Liver (tissue), 9 donors: ENCODE measurements around the gene DAO. TPM values are rescaled to one million over a fixed set of nuclear protein-coding genes. Genes with fewer than 3 reads are reported as not detected.

Source experiments
- DNase-seq: peaks from one replicate; pipeline ENCODE4 v3.0.0-alpha.2; 2017; ENCODE audit warnings: low spot score
- H3K27ac ChIP-seq, 2 donors: one replicate each; pipeline ENCODE4 v1.7.0; 2013; ENCODE audit warnings: inconsistent platforms in 2 of 2, low read length in 2 of 2, control low read depth in 1 of 2, low read depth in 1 of 2, mild to moderate bottlenecking in 1 of 2
- H3K27me3 ChIP-seq, 4 donors: one replicate each; pipeline versions ENCODE4 v1.6.1 to v1.7.0; 2013; ENCODE audit warnings: low read length in 3 of 4, inconsistent platforms in 1 of 4, mild to moderate bottlenecking in 1 of 4, moderate library complexity in 1 of 4; ENCODE audit not compliant: control insufficient read depth in 4 of 4, insufficient read depth in 4 of 4
- H3K36me3 ChIP-seq, 4 donors: one replicate each; pipeline versions ENCODE4 v1.6.1 to v1.7.0; 2013; ENCODE audit warnings: low read length in 3 of 4, mild to moderate bottlenecking in 3 of 4, low read depth in 1 of 4, moderate library complexity in 1 of 4; ENCODE audit not compliant: control insufficient read depth in 4 of 4, insufficient read depth in 3 of 4
- H3K4me1 ChIP-seq, 4 donors: one replicate each; pipeline versions ENCODE4 v1.6.1 to v1.7.0; 2013; ENCODE audit warnings: low read length in 3 of 4, mild to moderate bottlenecking in 3 of 4, moderate library complexity in 1 of 4; ENCODE audit not compliant: control insufficient read depth in 4 of 4, insufficient read depth in 4 of 4
- H3K4me3 ChIP-seq, 3 donors: one replicate each; pipeline versions ENCODE4 v1.6.1 to v1.7.0; 2013; ENCODE audit warnings: low read length in 3 of 3, control low read depth in 1 of 3, low read depth in 1 of 3, mild to moderate bottlenecking in 1 of 3
- H3K9ac ChIP-seq, 2 donors: one replicate each; pipeline ENCODE4 v1.7.0; 2013; ENCODE audit warnings: low read length in 2 of 2, mild to moderate bottlenecking in 2 of 2, moderate library complexity in 2 of 2, control low read depth in 1 of 2, low read depth in 1 of 2
- H3K9me3 ChIP-seq, 4 donors: one replicate each; pipeline versions ENCODE4 v1.6.1 to v1.7.0; 2013; ENCODE audit warnings: low read length in 3 of 4; ENCODE audit not compliant: control insufficient read depth in 4 of 4
- EGR1 ChIP-seq, 2 donors: IDR thresholded peaks; 2 replicates each; pipeline ENCODE4 v1.6.1; 2016 to 2018; ENCODE audit warnings: antibody characterized with exemption in 2 of 2, low read depth in 2 of 2
- FOXA1 ChIP-seq: IDR thresholded peaks from 2 replicates; pipeline ENCODE4 v1.6.1; 2016; ENCODE audit warnings: antibody characterized with exemption
- FOXA2 ChIP-seq: IDR thresholded peaks from 2 replicates; pipeline ENCODE4 v1.6.1; 2016; ENCODE audit warnings: antibody characterized with exemption
- GABPA ChIP-seq, 2 donors: IDR thresholded peaks in 1 of 2; conservative IDR thresholded peaks in 1 of 2; 2 replicates each; pipeline ENCODE4 v1.6.1; 2016; ENCODE audit warnings: antibody characterized with exemption in 2 of 2, mild to moderate bottlenecking in 1 of 2, moderate library complexity in 1 of 2
- HNF4A ChIP-seq, 2 donors: conservative IDR thresholded peaks; 2 replicates each; pipeline ENCODE4 v1.6.1; 2016; ENCODE audit warnings: antibody characterized with exemption in 2 of 2, mild to moderate bottlenecking in 2 of 2
- HNF4G ChIP-seq: IDR thresholded peaks from 2 replicates; pipeline ENCODE4 v1.6.1; 2016; ENCODE audit warnings: antibody characterized with exemption
- JUND ChIP-seq, 2 donors: IDR thresholded peaks; 2 replicates each; pipeline ENCODE4 v1.6.1; 2016; ENCODE audit warnings: antibody characterized with exemption in 2 of 2
- NR2F2 ChIP-seq: IDR thresholded peaks from 2 replicates; pipeline ENCODE4 v1.6.1; 2016; ENCODE audit warnings: antibody characterized with exemption
- RAD21 ChIP-seq, 2 donors: IDR thresholded peaks; 2 replicates each; pipeline ENCODE4 v1.6.1; 2016; ENCODE audit warnings: antibody characterized with exemption in 2 of 2, mild to moderate bottlenecking in 2 of 2
- RXRA ChIP-seq, 2 donors: IDR thresholded peaks; 2 replicates each; pipeline ENCODE4 v1.6.1; 2017 to 2018; ENCODE audit warnings: antibody characterized with exemption in 2 of 2, mild to moderate bottlenecking in 1 of 2
- SP1 ChIP-seq: IDR thresholded peaks from 2 replicates; pipeline ENCODE4 v1.6.1; 2018; ENCODE audit warnings: antibody characterized with exemption, mild to moderate bottlenecking
- TAF1 ChIP-seq: conservative IDR thresholded peaks from 2 replicates; pipeline ENCODE4 v1.6.1; 2016; ENCODE audit warnings: antibody characterized with exemption, mild to moderate bottlenecking
- YY1 ChIP-seq: IDR thresholded peaks from 2 replicates; pipeline ENCODE4 v1.6.1; 2016; ENCODE audit warnings: antibody characterized with exemption, mild to moderate bottlenecking
- WGBS: extraction: QIAGEN DNeasy Blood & Tissue Kit; methylation state at CpG from one replicate; pipeline ENCODE4 v1.1.7; 2013; 5-methylcytosine and 5-hydroxymethylcytosine counted together
- polyA plus RNA-seq, 2 donors: library from polyadenylated mRNA; stranded (reverse) in 1 of 2; unstranded in 1 of 2; fragments of 200-250 nt in 1 of 2; fragments of >200 nt in 1 of 2; fragmentation: Nextera tagmentation in 1 of 2; extraction: Ambion mirVana in 1 of 2; gene quantifications; one replicate each; pipeline versions ENCODE4 v1.2.1 to v1.2.3, GENCODE V29; 2013 to 2015
- total RNA-seq, 2 donors: library from RNA; depleted of rRNA; stranded (reverse); fragments of >200 nt; gene quantifications; one replicate each; pipeline ENCODE4 v1.2.3, GENCODE V29; 2014
- TF ChIP-seq, protein P1 (sequence below): fragments of 150-350 bp; IDR thresholded peaks from 2 replicates; pipeline ENCODE4 v1.5.1; 2017; ENCODE audit warnings: improper control_type of control experiment, low read depth, low read length; ENCODE audit not compliant: missing input control
- TF ChIP-seq, protein P2 (sequence below): IDR thresholded peaks from 2 replicates; pipeline ENCODE4 v1.6.1; 2016; ENCODE audit warnings: antibody characterized with exemption, mild to moderate bottlenecking
- TF ChIP-seq, protein P3 (sequence below): IDR thresholded peaks from 2 replicates; pipeline ENCODE4 v1.6.1; 2016; ENCODE audit warnings: antibody characterized with exemption
- TF ChIP-seq, protein P4 (sequence below): IDR thresholded peaks from 2 replicates; pipeline ENCODE4 v1.6.1; 2016; ENCODE audit warnings: antibody characterized with exemption
- TF ChIP-seq, protein P5 (sequence below): IDR thresholded peaks from 2 replicates; pipeline ENCODE4 v1.6.1; 2016; ENCODE audit warnings: antibody characterized with exemption
- donor health status: healthy.
- donor health status: healthy.
- donor health status: healthy.
- donor health status: healthy.
- donor health status: healthy.

Gene DAO
- total and polyA plus RNA-seq, 4 donors = 0.84 to 51.4 (median 22.9) TPM

DNA sequence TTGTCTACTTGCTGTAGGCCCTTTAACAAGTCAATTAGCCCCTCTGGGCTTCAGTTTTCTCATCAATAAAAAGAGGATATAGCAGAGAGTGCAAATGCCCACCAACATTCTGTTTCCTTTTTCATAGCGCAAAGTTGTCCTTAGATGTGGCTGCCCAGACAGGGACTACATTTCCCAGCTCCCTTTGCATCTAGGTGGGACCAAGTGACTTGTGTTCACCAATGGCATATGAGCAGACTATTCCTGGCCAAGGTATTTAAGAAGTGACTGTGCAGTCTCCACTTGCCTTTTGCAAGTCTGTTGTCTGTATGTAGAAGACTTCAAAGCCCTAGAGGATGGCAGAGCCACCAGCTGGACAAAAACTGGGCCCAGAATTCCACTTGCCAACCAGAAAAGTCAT is 59.7 kb downstream of the DAO start:
- Histone ChIP-seq H3K9ac (no peak overlapping the region), H3K27ac (no peak overlapping the region), H3K4me3 (no peak overlapping the region), H3K36me3 (no peaks in the 10 kb centered on the region), H3K27me3 (no peaks in the 10 kb centered on the region), H3K9me3 (no peaks in the 10 kb centered on the region), H3K4me1 (no peaks in the 10 kb centered on the region)
- no peak for DNase-seq
- TF ChIP-seq YY1 = no peak
- TF ChIP-seq GABPA (IDR thresholded peaks at IDR 0.05 in 1 of 2, conservative IDR thresholded peaks at IDR 0.05 in 1 of 2) = no peak
- TF ChIP-seq, protein P1, sequence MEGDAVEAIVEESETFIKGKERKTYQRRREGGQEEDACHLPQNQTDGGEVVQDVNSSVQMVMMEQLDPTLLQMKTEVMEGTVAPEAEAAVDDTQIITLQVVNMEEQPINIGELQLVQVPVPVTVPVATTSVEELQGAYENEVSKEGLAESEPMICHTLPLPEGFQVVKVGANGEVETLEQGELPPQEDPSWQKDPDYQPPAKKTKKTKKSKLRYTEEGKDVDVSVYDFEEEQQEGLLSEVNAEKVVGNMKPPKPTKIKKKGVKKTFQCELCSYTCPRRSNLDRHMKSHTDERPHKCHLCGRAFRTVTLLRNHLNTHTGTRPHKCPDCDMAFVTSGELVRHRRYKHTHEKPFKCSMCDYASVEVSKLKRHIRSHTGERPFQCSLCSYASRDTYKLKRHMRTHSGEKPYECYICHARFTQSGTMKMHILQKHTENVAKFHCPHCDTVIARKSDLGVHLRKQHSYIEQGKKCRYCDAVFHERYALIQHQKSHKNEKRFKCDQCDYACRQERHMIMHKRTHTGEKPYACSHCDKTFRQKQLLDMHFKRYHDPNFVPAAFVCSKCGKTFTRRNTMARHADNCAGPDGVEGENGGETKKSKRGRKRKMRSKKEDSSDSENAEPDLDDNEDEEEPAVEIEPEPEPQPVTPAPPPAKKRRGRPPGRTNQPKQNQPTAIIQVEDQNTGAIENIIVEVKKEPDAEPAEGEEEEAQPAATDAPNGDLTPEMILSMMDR = no peak
- no peak for TF ChIP-seq TAF1
- TF ChIP-seq, protein P2, sequence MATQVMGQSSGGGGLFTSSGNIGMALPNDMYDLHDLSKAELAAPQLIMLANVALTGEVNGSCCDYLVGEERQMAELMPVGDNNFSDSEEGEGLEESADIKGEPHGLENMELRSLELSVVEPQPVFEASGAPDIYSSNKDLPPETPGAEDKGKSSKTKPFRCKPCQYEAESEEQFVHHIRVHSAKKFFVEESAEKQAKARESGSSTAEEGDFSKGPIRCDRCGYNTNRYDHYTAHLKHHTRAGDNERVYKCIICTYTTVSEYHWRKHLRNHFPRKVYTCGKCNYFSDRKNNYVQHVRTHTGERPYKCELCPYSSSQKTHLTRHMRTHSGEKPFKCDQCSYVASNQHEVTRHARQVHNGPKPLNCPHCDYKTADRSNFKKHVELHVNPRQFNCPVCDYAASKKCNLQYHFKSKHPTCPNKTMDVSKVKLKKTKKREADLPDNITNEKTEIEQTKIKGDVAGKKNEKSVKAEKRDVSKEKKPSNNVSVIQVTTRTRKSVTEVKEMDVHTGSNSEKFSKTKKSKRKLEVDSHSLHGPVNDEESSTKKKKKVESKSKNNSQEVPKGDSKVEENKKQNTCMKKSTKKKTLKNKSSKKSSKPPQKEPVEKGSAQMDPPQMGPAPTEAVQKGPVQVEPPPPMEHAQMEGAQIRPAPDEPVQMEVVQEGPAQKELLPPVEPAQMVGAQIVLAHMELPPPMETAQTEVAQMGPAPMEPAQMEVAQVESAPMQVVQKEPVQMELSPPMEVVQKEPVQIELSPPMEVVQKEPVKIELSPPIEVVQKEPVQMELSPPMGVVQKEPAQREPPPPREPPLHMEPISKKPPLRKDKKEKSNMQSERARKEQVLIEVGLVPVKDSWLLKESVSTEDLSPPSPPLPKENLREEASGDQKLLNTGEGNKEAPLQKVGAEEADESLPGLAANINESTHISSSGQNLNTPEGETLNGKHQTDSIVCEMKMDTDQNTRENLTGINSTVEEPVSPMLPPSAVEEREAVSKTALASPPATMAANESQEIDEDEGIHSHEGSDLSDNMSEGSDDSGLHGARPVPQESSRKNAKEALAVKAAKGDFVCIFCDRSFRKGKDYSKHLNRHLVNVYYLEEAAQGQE = no peak
- no peak for TF ChIP-seq FOXA1
- TF ChIP-seq RXRA (IDR thresholded peaks at IDR 0.05) = no peak
- TF ChIP-seq HNF4G = no peak
- TF ChIP-seq JUND (IDR thresholded peaks at IDR 0.05) = no peak
- TF ChIP-seq NR2F2 = no peak
- TF ChIP-seq, protein P3, sequence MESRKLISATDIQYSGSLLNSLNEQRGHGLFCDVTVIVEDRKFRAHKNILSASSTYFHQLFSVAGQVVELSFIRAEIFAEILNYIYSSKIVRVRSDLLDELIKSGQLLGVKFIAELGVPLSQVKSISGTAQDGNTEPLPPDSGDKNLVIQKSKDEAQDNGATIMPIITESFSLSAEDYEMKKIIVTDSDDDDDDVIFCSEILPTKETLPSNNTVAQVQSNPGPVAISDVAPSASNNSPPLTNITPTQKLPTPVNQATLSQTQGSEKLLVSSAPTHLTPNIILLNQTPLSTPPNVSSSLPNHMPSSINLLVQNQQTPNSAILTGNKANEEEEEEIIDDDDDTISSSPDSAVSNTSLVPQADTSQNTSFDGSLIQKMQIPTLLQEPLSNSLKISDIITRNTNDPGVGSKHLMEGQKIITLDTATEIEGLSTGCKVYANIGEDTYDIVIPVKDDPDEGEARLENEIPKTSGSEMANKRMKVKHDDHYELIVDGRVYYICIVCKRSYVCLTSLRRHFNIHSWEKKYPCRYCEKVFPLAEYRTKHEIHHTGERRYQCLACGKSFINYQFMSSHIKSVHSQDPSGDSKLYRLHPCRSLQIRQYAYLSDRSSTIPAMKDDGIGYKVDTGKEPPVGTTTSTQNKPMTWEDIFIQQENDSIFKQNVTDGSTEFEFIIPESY = no peak
- TF ChIP-seq HNF4A (conservative IDR thresholded peaks at IDR 0.05) = no peak
- TF ChIP-seq, protein P4, sequence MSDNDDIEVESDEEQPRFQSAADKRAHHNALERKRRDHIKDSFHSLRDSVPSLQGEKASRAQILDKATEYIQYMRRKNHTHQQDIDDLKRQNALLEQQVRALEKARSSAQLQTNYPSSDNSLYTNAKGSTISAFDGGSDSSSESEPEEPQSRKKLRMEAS = no peak
- TF ChIP-seq EGR1 (IDR thresholded peaks at IDR 0.05; ENCODE audit: low read depth in 2 of 2) = no peak
- TF ChIP-seq SP1 = no peak
- TF ChIP-seq RAD21 (IDR thresholded peaks at IDR 0.05) = no peak
- TF ChIP-seq FOXA2 = no peak
- WGBS = 50% methylated on average over 1 of the region's 1 CpG

DNA sequence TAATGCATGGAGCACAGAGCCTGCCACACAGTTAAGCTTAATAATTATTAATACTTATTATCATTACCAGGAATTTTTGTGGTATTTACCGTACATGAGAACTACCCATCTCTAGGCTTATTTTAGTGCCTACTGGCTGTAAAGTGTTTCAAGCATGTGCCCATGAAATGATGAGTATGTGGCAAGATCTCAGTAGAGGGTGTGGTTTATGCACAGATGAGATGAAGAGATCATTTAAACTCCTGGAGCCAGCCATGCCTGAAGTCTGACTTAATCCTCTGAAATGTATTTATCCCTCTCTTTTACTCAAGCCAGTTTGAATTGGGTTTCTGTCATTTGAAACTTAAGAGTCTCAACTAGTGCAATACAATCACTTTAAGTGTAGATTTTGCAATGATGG is 60.2 kb downstream of the DAO start:
- no peak for DNase-seq
- no peaks in the 10 kb centered on the region for H3K9me3 ChIP-seq
- no peak overlapping the region for H3K27ac ChIP-seq
- no peak overlapping the region for H3K4me3 ChIP-seq
- no peaks in the 10 kb centered on the region for H3K36me3 ChIP-seq
- no peaks in the 10 kb centered on the region for H3K27me3 ChIP-seq
- 6% methylated on average over 1 of the region's 1 CpG for WGBS
- no peak overlapping the region for H3K9ac ChIP-seq
- H3K4me1 ChIP-seq = no peaks in the 10 kb centered on the region
- no peak for TF ChIP-seq SP1
- TF ChIP-seq, protein P2 = no peak
- TF ChIP-seq HNF4A (conservative IDR thresholded peaks at IDR 0.05) = no peak
- TF ChIP-seq JUND (IDR thresholded peaks at IDR 0.05) = no peak
- no peak for TF ChIP-seq TAF1
- TF ChIP-seq, protein P5, sequence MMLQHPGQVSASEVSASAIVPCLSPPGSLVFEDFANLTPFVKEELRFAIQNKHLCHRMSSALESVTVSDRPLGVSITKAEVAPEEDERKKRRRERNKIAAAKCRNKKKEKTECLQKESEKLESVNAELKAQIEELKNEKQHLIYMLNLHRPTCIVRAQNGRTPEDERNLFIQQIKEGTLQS = no peak
- TF ChIP-seq YY1 = no peak
- no peak for TF ChIP-seq FOXA2
- TF ChIP-seq, protein P4 = no peak
- TF ChIP-seq, protein P1 = no peak
- no peak for TF ChIP-seq RXRA (IDR thresholded peaks at IDR 0.05)
- no peak for TF ChIP-seq GABPA (IDR thresholded peaks at IDR 0.05 in 1 of 2, conservative IDR thresholded peaks at IDR 0.05 in 1 of 2)
